Naive thymus-derived CD4-positive, alpha-beta T cell (primary cell): Measurements from ENCODE around the gene SLC11A1. TPM values are rescaled to one million over a fixed set of nuclear protein-coding genes. Genes with fewer than 3 reads are reported as not detected.
A peak's percentile ranks its signal among the peaks of the same experiment; 100 is the strongest.

Experiments used
- ATAC-seq: fragments of 150-1000 bp; cut with Tn5 transposase; 2 replicates; pipeline ENCODE4 v1.10.0; 2021; ENCODE audit warnings: mild to moderate bottlenecking, moderate library complexity
- CTCF ChIA-PET: fragments of 350-600 bp; sonication (Branson Sonifier 250); formaldehyde crosslinking; loops from one replicate; lab custom pipeline; 2021; ENCODE audit warnings: antibody characterized with exemption; lab: Charles Lee
- POLR2A ChIA-PET: fragments of 350-600 bp; sonication (Branson Sonifier 250); formaldehyde crosslinking; loops from one replicate; lab custom pipeline; 2021; ENCODE audit warnings: antibody characterized with exemption, inconsistent platforms; lab: Charles Lee
- DNase-seq, 9 donors: peaks; one replicate each; pipeline versions ENCODE4 v3.0.0 to v3.0.0-alpha.2; 2020 to 2022; ENCODE audit warnings: mixed read lengths in 1 of 9
- H3K27ac ChIP-seq: one replicate; pipeline ENCODE4 v1.7.0; 2013; ENCODE audit warnings: mild to moderate bottlenecking, low read depth, low read length, moderate library complexity
- H3K27me3 ChIP-seq, 2 donors: one replicate each; pipeline ENCODE4 v1.7.0; 2013; ENCODE audit warnings: low read length in 2 of 2, mild to moderate bottlenecking in 2 of 2, moderate library complexity in 2 of 2; ENCODE audit not compliant: control insufficient read depth in 2 of 2, insufficient read depth in 2 of 2
- H3K36me3 ChIP-seq, 3 experiments: 1 replicate in 2 of 3; 2 replicates in 1 of 3; pipeline ENCODE4 v1.7.0; 2013; ENCODE audit warnings: low read length in 3 of 3, mild to moderate bottlenecking in 3 of 3, moderate library complexity in 1 of 3; ENCODE audit not compliant: insufficient read depth in 3 of 3, control insufficient read depth in 2 of 3
- H3K4me1 ChIP-seq, 2 donors: one replicate each; pipeline ENCODE4 v1.7.0; 2013; ENCODE audit warnings: low read length in 2 of 2, mild to moderate bottlenecking in 2 of 2, moderate library complexity in 1 of 2; ENCODE audit not compliant: control insufficient read depth in 2 of 2, insufficient read depth in 2 of 2
- H3K4me3 ChIP-seq: 2 replicates; pipeline ENCODE4 v1.7.0; 2013; ENCODE audit warnings: mild to moderate bottlenecking, low read length
- H3K9me3 ChIP-seq, 3 experiments: 1 replicate in 2 of 3; 2 replicates in 1 of 3; pipeline ENCODE4 v1.7.0; 2013; ENCODE audit warnings: low read length in 3 of 3; ENCODE audit not compliant: control insufficient read depth in 2 of 3
- H3K27ac Mint-ChIP-seq, 9 donors: one replicate each; pipeline ENCODE4 v1.8.0; 2020 to 2022; ENCODE audit warnings: mixed read lengths in 9 of 9, mild to moderate bottlenecking in 8 of 9, moderate library complexity in 5 of 9, inconsistent platforms in 2 of 9
- H3K27me3 Mint-ChIP-seq, 5 donors: one replicate each; pipeline ENCODE4 v1.8.0; 2021 to 2022; ENCODE audit warnings: mixed read lengths in 5 of 5, mild to moderate bottlenecking in 1 of 5
- H3K36me3 Mint-ChIP-seq, 5 donors: one replicate each; pipeline ENCODE4 v1.8.0; 2020 to 2022; ENCODE audit warnings: mixed read lengths in 5 of 5, mild to moderate bottlenecking in 3 of 5, inconsistent platforms in 1 of 5
- H3K4me1 Mint-ChIP-seq, 7 donors: one replicate each; pipeline ENCODE4 v1.8.0; 2020 to 2022; ENCODE audit warnings: mixed read lengths in 7 of 7, mild to moderate bottlenecking in 3 of 7, inconsistent platforms in 1 of 7
- H3K4me3 Mint-ChIP-seq, 10 donors: one replicate each; pipeline ENCODE4 v1.8.0; 2020 to 2022; ENCODE audit warnings: mild to moderate bottlenecking in 10 of 10, mixed read lengths in 10 of 10, moderate library complexity in 6 of 10, inconsistent platforms in 2 of 10
- H3K9me3 Mint-ChIP-seq, 11 donors: one replicate each; pipeline ENCODE4 v1.8.0; 2020 to 2022; ENCODE audit warnings: mixed read lengths in 11 of 11, mild to moderate bottlenecking in 4 of 11, inconsistent platforms in 1 of 11, moderate library complexity in 1 of 11
- intact Hi-C, 2 donors: fragments of 100-400 bp; cut with micrococcal nuclease; formaldehyde crosslinking; loops; one replicate each; pipeline ENCODE4 v1.15.1; 2023
- polyA plus RNA-seq, 2 donors: library from polyadenylated mRNA; unstranded; fragments of 300-500 nt; fragmentation: Illumina TruSeq; gene quantifications; one replicate each; pipeline ENCODE4 v1.2.3, GENCODE V29; 2021
- total RNA-seq, 6 experiments: library from RNA in 5 of 6; stranded (reverse) in 5 of 6; gene quantifications; 1 replicate in 5 of 6; 2 replicates in 1 of 6; pipeline ENCODE4 v1.2.3 and lab custom pipeline; 2021 to 2026

SLC11A1 gene
- total and polyA plus RNA-seq, 7 experiments from 2014 or later, result 0.27 to 399 (median 1.1) TPM

DNA sequence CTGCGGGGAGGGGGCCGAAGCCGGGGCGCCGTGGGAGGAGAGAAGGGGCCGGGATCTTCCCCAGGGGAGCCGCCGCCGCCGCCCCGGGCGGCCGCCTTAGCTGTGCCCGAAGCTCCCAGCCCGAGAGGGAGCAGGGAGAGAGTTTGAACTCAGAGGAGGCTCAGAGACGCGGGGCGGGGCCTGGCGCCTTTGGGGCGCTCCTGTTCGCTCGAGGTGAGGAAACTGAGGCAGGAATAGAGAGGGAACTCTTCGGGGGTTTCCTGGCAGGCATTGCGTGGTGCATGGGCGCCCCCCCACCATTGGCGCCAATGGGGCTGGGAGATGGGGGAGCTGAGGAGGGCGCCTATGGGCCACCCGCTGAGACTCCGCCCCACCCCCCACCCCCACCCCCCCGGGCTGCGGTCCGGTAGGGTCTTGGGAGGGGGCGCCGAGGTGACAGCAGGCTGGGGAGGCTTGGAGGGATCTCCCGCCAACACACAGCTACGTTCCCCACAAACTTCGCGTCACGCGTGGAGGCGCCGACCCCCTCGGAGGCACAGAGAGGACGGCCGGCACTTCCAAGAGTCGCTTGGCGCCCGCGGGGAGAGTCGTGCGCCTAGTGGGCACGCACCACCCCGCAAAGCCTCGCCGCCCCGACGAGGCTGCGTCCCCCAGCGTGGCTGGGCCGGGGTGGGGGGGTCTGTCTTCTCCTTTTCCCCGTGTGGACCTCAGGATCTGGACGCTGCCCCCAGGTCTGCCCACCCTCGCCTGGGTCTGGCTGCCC is 18.3 kb downstream of the SLC11A1 start:
- Histone ChIP-seq H3K4me3 (peak overlapping the region; percentile 63), H3K4me1 (peaks cover 24 to 37% of the 10 kb centered on the region in 2 donors), H3K36me3 (peaks cover 0 to 43% (median 0%) of the 10 kb centered on the region in 3 experiments), H3K9me3 (no peaks in the 10 kb centered on the region), H3K27ac (peak overlapping the region; percentile 86), H3K27me3 (no peaks in the 10 kb centered on the region)
- DNase-seq (peak in 7 of 9 donors; percentile 37 to 59 (median 50)), ATAC-seq (no peak)
- peaks cover 26 to 59% (median 52%) of the 10 kb centered on the region in 7 donors for H3K4me1 Mint-ChIP-seq
- H3K4me3 Mint-ChIP-seq, result peak overlapping the region; percentile 92 to 99 (median 95)
- peaks cover 0 to 27% (median 0%) of the 10 kb centered on the region in 5 donors for H3K36me3 Mint-ChIP-seq
- ChIA-PET CTCF (interaction anchor here (0.6 kb wide), 1 partner anchor 894 kb away, joined by 3 read pairs; no protein-coding TSS in a partner anchor), POLR2A (interaction anchor here (0.7 to 2.3 kb wide), 9 partner anchors 32 to 259 kb away, joined by 3 to 12 read pairs (median 4); partner anchors contain the start of genes AAMP, BCS1L, PNKD and ZNF142)
- intact Hi-C loops, result no loop called here
- no peaks in the 10 kb centered on the region for H3K27me3 Mint-ChIP-seq
- H3K27ac Mint-ChIP-seq, result peak overlapping the region; percentile 64 to 100 (median 94)
- H3K9me3 Mint-ChIP-seq, result no peaks in the 10 kb centered on the region

- ChIA-PET POLR2A (interaction anchor here (0.8 to 2.3 kb wide), 9 partner anchors 12 to 258 kb away, joined by 3 to 12 read pairs (median 4); partner anchors contain the start of genes AAMP, BCS1L, PNKD and TMBIM1), CTCF (interaction anchor here (1.1 kb wide), 1 partner anchor 65 kb away, joined by 4 read pairs; no protein-coding TSS in a partner anchor)
- no peaks in the 10 kb centered on the region for H3K9me3 ChIP-seq
- H3K4me1 Mint-ChIP-seq, result peaks cover 34 to 60% (median 53%) of the 10 kb centered on the region in 7 donors
- no peaks in the 10 kb centered on the region for H3K27me3 ChIP-seq
- peaks cover 0 to 27% (median 0%) of the 10 kb centered on the region in 5 donors for H3K36me3 Mint-ChIP-seq
- H3K27me3 Mint-ChIP-seq, result no peaks in the 10 kb centered on the region
- intact Hi-C loops, result no loop called here
- peaks cover 0 to 43% (median 0%) of the 10 kb centered on the region in 3 experiments for H3K36me3 ChIP-seq
- peaks cover 28 to 43% of the 10 kb centered on the region in 2 donors for H3K4me1 ChIP-seq
- peak overlapping the region; percentile 70 to 99 (median 94) for H3K4me3 Mint-ChIP-seq
- no peaks in the 10 kb centered on the region for H3K9me3 Mint-ChIP-seq
- peak overlapping the region in 8 of 9 donors; percentile 34 to 73 (median 66) for H3K27ac Mint-ChIP-seq
- DNase-seq, result no peak
- no peak overlapping the region for H3K4me3 ChIP-seq
- ATAC-seq, result no peak
- peak overlapping the region; percentile 86 for H3K27ac ChIP-seq
These were observed 19.1 kb downstream of the SLC11A1 start for GRCh38 chr2:218400930-218401881.

DNA sequence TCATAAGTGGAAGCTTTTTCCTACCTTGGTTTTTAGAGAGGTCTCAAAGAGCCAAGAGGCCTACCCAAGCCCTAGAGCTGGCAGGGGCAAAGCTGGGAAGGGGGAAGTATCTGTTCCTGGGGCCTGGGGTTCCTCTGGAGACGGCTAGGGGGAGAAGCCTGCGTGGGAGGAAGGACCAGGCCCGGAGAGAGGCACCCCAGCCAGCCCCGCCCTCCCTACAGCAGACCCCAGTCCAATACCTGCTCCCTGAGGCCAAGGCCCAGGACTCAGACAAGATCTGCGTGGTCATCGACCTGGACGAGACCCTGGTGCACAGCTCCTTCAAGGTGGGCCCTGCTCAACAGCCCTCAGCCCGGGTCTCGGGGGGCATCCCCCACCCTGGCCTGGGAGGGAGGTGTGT is 19.8 kb downstream of the SLC11A1 start:
- ChIA-PET CTCF (interaction anchor here (1.1 kb wide), 1 partner anchor 64 kb away, joined by 4 read pairs; no protein-coding TSS in a partner anchor), POLR2A (interaction anchor here (0.8 to 2.3 kb wide), 4 partner anchors 13 to 115 kb away, joined by 3 to 8 read pairs (median 4); partner anchors contain the start of gene TMBIM1)
- Mint-ChIP-seq H3K36me3 (peaks cover 0 to 26% (median 0%) of the 10 kb centered on the region in 5 donors), H3K27me3 (no peaks in the 10 kb centered on the region), H3K9me3 (no peaks in the 10 kb centered on the region), H3K27ac (peak overlapping the region in 6 of 9 donors; percentile 34 to 72 (median 66)), H3K4me1 (peaks cover 34 to 62% (median 51%) of the 10 kb centered on the region in 7 donors), H3K4me3 (peak overlapping the region; percentile 70 to 99 (median 94))
- intact Hi-C loops, result no loop called here
- no peak overlapping the region for H3K4me3 ChIP-seq
- peak overlapping the region; percentile 54 for H3K27ac ChIP-seq
- H3K27me3 ChIP-seq, result no peaks in the 10 kb centered on the region
- H3K9me3 ChIP-seq, result no peaks in the 10 kb centered on the region
- DNase-seq (no peak), ATAC-seq (no peak)
- peaks cover 26 to 39% of the 10 kb centered on the region in 2 donors for H3K4me1 ChIP-seq
- H3K36me3 ChIP-seq, result peaks cover 0 to 43% (median 0%) of the 10 kb centered on the region in 3 experiments

DNA sequence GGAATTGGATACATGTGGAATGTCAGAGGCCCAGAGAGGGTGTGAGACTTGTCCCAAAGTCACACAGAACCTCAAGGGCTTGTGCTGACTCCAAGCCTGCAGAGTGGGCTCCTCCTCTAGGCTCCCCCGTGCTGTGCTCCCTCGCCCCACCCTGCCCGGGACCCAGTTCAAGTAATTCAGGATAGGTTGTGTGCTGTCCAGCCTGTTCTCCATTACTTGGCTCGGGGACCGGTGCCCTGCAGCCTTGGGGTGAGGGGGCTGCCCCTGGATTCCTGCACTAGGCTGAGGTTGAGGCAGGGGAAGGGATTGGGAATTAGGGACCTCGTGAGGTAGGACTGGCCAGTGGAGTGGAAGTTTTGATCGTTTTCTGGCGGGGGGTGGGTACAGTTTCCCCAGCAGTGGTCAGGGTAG is 20.4 kb downstream of the SLC11A1 start:
- Mint-ChIP-seq H3K36me3 (peaks cover 0 to 24% (median 0%) of the 10 kb centered on the region in 5 donors), H3K4me3 (peak overlapping the region in 6 of 10 donors; percentile 6 to 97 (median 30)), H3K4me1 (peaks cover 34 to 61% (median 51%) of the 10 kb centered on the region in 7 donors), H3K9me3 (no peaks in the 10 kb centered on the region), H3K27me3 (no peaks in the 10 kb centered on the region), H3K27ac (peak overlapping the region in 3 of 9 donors; percentile 52 to 63 (median 63))
- ChIA-PET CTCF (no interaction called here), POLR2A (interaction anchor here (0.5 to 2.3 kb wide), 3 partner anchors 66 to 122 kb away, joined by 3 to 8 read pairs (median 3); partner anchors contain the start of gene TMBIM1)
- Histone ChIP-seq H3K4me3 (no peak overlapping the region), H3K27ac (peak overlapping the region; percentile 54), H3K9me3 (no peaks in the 10 kb centered on the region), H3K27me3 (no peaks in the 10 kb centered on the region), H3K4me1 (peaks cover 31 to 36% of the 10 kb centered on the region in 2 donors), H3K36me3 (peaks cover 0 to 43% (median 0%) of the 10 kb centered on the region in 3 experiments)
- DNase-seq (no peak), ATAC-seq (no peak)
- intact Hi-C loops, result no loop called here

DNA sequence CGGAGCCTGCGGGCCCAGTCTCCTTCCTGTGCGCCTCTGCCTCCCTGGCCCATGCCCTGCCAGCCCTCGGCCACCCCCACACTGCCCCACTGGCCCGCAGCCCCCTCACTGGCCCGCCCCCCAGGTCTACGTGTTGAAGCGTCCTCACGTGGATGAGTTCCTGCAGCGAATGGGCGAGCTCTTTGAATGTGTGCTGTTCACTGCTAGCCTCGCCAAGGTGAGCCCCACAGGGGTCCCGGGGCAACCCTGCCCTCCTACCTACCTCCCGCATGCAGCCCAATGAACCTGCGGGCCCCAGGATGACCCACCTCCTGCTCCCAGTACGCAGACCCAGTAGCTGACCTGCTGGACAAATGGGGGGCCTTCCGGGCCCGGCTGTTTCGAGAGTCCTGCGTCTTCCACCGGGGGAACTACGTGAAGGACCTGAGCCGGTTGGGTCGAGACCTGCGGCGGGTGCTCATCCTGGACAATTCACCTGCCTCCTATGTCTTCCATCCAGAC is 20.9 kb downstream of the SLC11A1 start:
- H3K27ac ChIP-seq, result no peak overlapping the region
- no peaks in the 10 kb centered on the region for H3K27me3 Mint-ChIP-seq
- H3K36me3 Mint-ChIP-seq, result peaks cover 0 to 24% (median 0%) of the 10 kb centered on the region in 5 donors
- H3K4me3 ChIP-seq, result no peak overlapping the region
- ChIA-PET CTCF (no interaction called here), POLR2A (interaction anchor here (0.5 to 2.3 kb wide), 3 partner anchors 67 to 122 kb away, joined by 3 to 8 read pairs (median 3); partner anchors contain the start of gene TMBIM1)
- no peaks in the 10 kb centered on the region for H3K9me3 Mint-ChIP-seq
- H3K4me3 Mint-ChIP-seq, result peak overlapping the region in 6 of 10 donors; percentile 9 to 78 (median 40)
- peak overlapping the region in 8 of 9 donors; percentile 38 to 74 (median 57) for H3K27ac Mint-ChIP-seq
- peaks cover 0 to 43% (median 0%) of the 10 kb centered on the region in 3 experiments for H3K36me3 ChIP-seq
- no peaks in the 10 kb centered on the region for H3K9me3 ChIP-seq
- intact Hi-C loops, result no loop called here
- no peaks in the 10 kb centered on the region for H3K27me3 ChIP-seq
- no peak for DNase-seq
- no peak for ATAC-seq
- peaks cover 26 to 36% of the 10 kb centered on the region in 2 donors for H3K4me1 ChIP-seq
- peaks cover 31 to 61% (median 52%) of the 10 kb centered on the region in 7 donors for H3K4me1 Mint-ChIP-seq
